ENCODE results near the gene CCDC71. TPM values are rescaled to one million over a fixed set of nuclear protein-coding genes. Genes with fewer than 3 reads are reported as not detected.

The CCDC71 gene
- total and polyA plus RNA-seq, 2 donors (not counting 3 experiments of a cell fraction or from before 2014, with no cell fraction given) = 23.5 to 41.6 TPM

GRCh38 chr3:49135499-49135898 lies 30.6 kb downstream of the CCDC71 start:
- DNase-seq (ENCODE audit: low read depth, low spot score) = no peak
- no peak for FAIRE-seq
- no TSS peak for BruUV-seq (replicated peaks)
- Histone ChIP-seq H3K9me1 (replicated peaks; ENCODE audit: control insufficient read depth, extremely low read depth, insufficient read depth, low read length) (no peaks in the 10 kb centered on the region), H3K79me2 (ENCODE audit: control insufficient read depth, insufficient read depth, low read length) (peaks cover 23% of the 10 kb centered on the region), H3K27ac (ENCODE audit: insufficient read depth, low read depth, low read length) (no peak overlapping the region), H3K4me1 (ENCODE audit: control insufficient read depth, extremely low read depth, insufficient read depth, low read length) (peaks cover 14% of the 10 kb centered on the region), H2AFZ (ENCODE audit: low read depth, low read length) (no peak overlapping the region), H4K20me1 (replicated peaks; ENCODE audit: control insufficient read depth, extremely low read depth, insufficient read depth, low read length) (no peaks in the 10 kb centered on the region), H3K9me3 (replicated peaks; ENCODE audit: control insufficient read depth, insufficient read depth, low read length) (no peaks in the 10 kb centered on the region), H3K9ac (replicated peaks; ENCODE audit: extremely low read depth, insufficient read depth, low read length) (no peak overlapping the region), H3K36me3 (ENCODE audit: control insufficient read depth in 2 of 2, extremely low read depth in 1 of 2, insufficient read depth in 2 of 2, low read length in 2 of 2) (peaks cover 0 to 10% of the 10 kb centered on the region in 2 experiments), H3K4me3 (replicated peaks in 1 of 3; ENCODE audit: insufficient read depth in 1 of 3, low read depth in 1 of 3, low read length in 3 of 3) (no peak overlapping the region), H3K4me2 (ENCODE audit: insufficient read depth, low read length) (no peak overlapping the region), H3K27me3 (ENCODE audit: control insufficient read depth in 2 of 2, insufficient read depth in 2 of 2, low read length in 2 of 2) (peaks cover 0 to 3% of the 10 kb centered on the region in 2 experiments)
- dilution Hi-C loops (cut with MboI; ENCODE audit: extremely low pct_ligation_motif_present, low sequenced_read_pairs) (no loop called here), intact Hi-C loops (cut with micrococcal nuclease) (no loop called here)
- TF ChIP-seq JUN (IDR thresholded peaks at IDR 0.05; ENCODE audit: borderline replicate concordance, insufficient read depth, insufficient read length, low read depth) (no peak), MAX (IDR thresholded peaks at IDR 0.05; ENCODE audit: insufficient read depth, insufficient read length) (no peak), CTCF (IDR thresholded peaks at IDR 0.05; ENCODE audit: extremely low read depth in 1 of 2, insufficient read depth in 1 of 2, low read depth in 1 of 2, low read length in 2 of 2) (no peak), POLR2A (IDR thresholded peaks at IDR 0.05; ENCODE audit: low read depth, low read length) (no peak), MYC (IDR thresholded peaks at IDR 0.05; ENCODE audit: low read depth, low read length) (no peak), EZH2 (IDR thresholded peaks at IDR 0.05; ENCODE audit: borderline replicate concordance, low read depth, low read length, severe bottlenecking) (no peak), POLR2AphosphoS5 (IDR thresholded peaks at IDR 0.05; ENCODE audit: insufficient read depth, low read depth, low read length) (no peak), FOS (IDR thresholded peaks at IDR 0.05; ENCODE audit: borderline replicate concordance, insufficient read depth, low read length) (no peak), GATA2 (IDR thresholded peaks at IDR 0.05; ENCODE audit: insufficient read depth, insufficient read length, low read depth, low read length) (no peak)
- ChIA-PET POLR2A (no interaction called here), CTCF (interaction anchor here (1.0 kb wide), 1 partner anchor 15 kb away, joined by 3 read pairs; the partner anchor contains the start of gene USP19)
